ENCODE data around the gene TRMT10A.

The TRMT10A gene

DNA sequence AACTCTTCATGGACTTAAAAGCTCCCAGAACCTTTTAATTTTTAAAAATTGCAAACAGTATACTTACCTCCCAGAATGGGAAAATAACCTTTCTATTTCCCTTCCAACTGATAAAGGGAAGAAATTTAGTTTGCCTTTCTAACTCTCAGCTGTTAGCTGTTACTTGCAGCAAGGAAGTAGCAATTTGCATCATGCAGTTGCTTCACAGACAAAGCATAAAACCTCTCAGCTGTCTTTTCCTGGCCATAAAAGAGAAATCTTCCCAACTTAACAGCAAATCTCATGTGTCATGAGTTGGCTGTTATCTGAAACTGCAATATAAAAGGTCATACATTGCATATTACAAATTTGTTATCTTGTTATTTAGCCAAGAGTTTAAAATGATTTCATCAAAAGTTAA is 34.6 kb downstream of the TRMT10A start:
- DNase-seq, result no peak

GRCh38 chr4:99518601-99519295 is 45.1 kb downstream of the TRMT10A start:
- TF ChIP-seq GATA1 (IDR thresholded peaks at IDR 0.05; ENCODE audit: low read depth, low read length) (no peak), POLR2A (IDR thresholded peaks at IDR 0.05; ENCODE audit: low read length) (no peak)
- DNase-seq, result no peak

More for the DNA sequence above, 34.6 kb downstream of the TRMT10A start:
- TF ChIP-seq GATA1 (IDR thresholded peaks at IDR 0.05; ENCODE audit: low read depth, low read length), result no peak
- no peak for TF ChIP-seq POLR2A (IDR thresholded peaks at IDR 0.05; ENCODE audit: low read length)

DNA sequence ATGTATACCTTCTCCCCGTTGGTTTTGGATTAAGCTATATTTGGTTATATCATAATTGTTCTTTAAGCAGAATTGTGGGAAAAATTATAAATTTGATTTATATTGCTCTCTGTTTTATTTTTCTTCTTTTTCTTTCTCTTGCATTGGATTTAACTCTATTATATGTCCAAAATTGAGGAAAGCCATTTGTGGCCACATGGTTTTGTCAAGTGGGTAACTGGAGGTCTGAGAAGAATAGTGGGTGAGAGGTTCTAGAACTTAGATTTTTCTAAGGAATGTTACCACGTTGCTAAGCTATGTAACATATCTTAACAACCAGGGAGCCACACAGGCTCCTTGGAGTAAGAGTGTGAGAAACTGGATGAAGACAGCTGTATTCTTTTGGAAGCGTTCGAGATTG is 53.1 kb downstream of the TRMT10A start, which contains the start of gene C4orf17:
TSS of gene C4orf17 (plus strand) at position 301 of the 400 bp plus-strand sequence. CDS start 2,061 bp downstream, outside the sequence.
- no peak for TF ChIP-seq GATA1 (IDR thresholded peaks at IDR 0.05; ENCODE audit: low read depth, low read length)
- no peak for TF ChIP-seq POLR2A (IDR thresholded peaks at IDR 0.05; ENCODE audit: low read length)
- DNase-seq, result no peak

DNA sequence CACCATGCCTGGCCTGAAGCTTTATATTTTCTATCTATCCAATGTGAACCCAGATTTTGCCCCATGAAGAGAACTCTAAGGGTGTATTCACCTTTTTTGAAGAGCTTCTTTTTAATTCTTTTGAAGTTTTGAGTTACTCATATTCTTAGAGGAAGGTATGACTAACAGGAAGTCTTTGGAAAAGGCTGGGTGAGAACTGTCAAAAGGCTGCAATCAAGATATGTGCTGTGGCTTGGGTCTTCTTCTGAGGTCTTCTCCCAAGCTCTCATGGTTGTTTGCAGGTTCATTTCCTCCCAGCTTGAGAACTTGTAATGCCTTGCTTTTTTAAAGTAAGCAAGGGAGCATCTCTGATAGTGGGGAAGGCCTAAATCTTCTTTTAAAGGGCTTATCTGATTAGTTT is 56.1 kb downstream of the TRMT10A start:
- TF ChIP-seq GATA1 (IDR thresholded peaks at IDR 0.05; ENCODE audit: low read depth, low read length) (no peak), POLR2A (IDR thresholded peaks at IDR 0.05; ENCODE audit: low read length) (no peak)
- DNase-seq, result no peak

- DNase-seq, result no peak
- TF ChIP-seq GATA1 (IDR thresholded peaks at IDR 0.05; ENCODE audit: low read depth, low read length) (no peak), POLR2A (IDR thresholded peaks at IDR 0.05; ENCODE audit: low read length) (no peak)
Measured at GRCh38 chr4:99507349-99507748, 56.5 kb downstream of the TRMT10A start.

GRCh38 chr4:99506781-99507180 is 57.1 kb downstream of the TRMT10A start:
- no peak for DNase-seq
- TF ChIP-seq POLR2A (IDR thresholded peaks at IDR 0.05; ENCODE audit: low read length), result no peak
- TF ChIP-seq GATA1 (IDR thresholded peaks at IDR 0.05; ENCODE audit: low read depth, low read length), result no peak

DNA sequence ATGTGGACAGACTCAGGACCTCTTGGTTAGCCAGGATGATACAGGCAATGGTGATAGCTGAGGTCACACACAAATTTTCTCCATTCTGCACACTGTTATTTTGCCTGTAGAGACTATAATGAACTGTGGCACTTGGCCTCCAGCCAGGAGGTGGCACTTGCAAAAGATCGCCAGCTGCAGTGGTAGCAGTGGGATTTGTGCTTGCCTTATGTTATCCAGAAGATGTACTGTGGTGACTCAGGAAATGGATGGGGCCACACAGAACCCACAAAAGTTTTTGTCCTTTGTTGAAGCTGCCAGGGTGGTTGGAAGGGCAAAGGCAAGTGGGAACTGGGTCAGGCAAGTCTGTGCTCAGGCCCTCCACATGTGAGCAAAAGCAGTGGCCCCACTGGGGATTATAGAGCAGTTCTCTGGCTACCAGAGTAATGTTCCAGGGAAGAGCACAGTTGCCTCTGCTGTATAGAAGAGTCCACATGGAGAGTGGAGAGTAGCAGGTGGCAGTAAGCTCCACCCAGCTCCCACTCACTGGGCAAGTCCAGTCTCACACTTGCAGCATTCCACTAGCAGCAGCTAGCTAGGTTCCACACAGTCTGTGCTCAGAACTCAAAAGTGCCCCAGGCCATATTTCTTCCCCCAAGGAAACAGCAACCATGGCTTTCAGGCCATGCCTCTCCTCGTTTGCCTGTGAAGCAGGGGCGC is 58.9 kb downstream of the TRMT10A start:
- TF ChIP-seq POLR2A (IDR thresholded peaks at IDR 0.05; ENCODE audit: low read length) (no peak), GATA1 (IDR thresholded peaks at IDR 0.05; ENCODE audit: low read depth, low read length) (no peak)
- no peak for DNase-seq

Data from erythroblast (primary cell).